ENCODE data around the gene NUP160.
"Not testable (repeated sequence)": the region's sequence is repeated elsewhere in the genome, so short reads cannot be mapped to it uniquely, and the experiment has no call there.

Gene NUP160

DNA sequence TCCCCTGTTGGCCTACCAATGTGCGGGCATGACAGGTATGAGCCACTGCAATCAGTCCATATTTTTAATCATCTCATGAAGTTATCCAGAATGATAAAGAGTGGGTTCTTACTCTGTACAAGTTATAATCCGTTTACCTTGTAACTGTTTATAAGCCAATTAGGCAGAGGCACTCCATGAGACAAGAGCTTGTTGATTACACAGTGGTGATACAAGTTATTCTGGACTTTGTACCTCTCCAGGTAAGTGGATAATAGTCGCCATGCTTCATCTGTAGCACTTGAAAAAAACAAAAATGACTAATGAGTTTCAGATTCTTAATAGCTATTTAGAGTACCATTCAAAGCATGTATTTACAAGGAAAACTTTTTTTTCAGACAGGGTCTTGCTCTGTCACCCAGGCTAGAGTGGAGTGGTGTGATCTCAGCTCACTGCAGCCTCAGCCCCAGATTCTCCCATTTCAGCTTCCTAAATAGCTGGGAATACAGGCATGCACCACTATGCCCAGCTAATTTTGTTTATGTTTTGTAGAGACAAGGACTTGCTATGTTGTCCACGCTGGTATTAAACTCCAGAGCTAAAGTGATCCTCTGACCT, 63.3 kb downstream of the NUP160 start:
- no peak for DNase-seq

DNA sequence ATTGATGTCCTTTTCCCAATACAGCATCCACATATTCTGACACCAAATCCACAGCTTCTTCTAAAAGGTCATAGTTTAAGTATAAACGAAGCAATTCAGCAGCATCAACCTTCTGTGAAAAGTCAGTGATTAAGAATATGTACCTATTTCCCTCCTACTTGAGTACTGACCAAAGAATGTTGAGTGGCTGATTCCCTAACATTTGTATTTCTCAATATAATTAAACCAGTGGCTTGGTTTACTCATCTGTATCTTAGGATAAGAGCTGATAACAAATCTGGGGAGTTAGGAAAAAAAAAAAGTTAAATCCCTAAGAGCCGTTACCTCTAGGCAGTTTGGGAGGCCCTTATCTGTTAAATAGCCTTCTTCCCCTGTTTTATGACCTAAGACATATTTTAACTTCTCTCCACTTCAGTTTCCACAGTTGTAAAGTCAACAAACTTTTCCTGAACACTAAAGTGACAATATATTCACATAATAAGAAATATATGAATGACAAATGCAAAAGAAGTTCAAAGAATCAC, 65.0 kb downstream of the NUP160 start:
- no peak for DNase-seq

DNA sequence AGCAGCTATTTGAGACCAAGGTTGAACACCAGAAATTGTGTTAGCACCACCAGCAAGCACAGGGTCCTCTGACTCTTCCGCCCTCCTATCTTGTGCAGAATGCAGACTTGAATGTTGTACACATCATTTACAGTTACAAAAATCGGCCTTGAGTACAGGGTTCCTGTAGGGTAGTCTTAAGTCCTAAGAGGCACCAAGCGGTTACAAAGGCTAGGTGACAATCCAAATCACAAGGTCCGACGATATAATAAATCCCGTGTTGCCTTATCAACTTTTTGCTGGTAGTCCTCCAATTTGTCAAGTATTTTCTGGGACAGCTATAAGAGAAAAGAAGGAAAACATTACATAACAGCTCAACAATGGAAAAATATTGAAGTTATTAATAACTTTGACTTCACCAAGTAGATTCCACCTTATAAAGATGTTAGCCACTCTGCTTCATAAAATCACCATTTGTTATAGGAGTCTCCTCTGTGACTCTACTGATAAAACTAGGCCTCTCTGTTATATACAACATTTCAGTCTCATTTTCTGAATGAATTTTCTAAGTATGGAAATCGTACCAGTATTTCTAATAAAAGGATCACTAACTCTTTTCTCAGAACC, 69.2 kb downstream of the NUP160 start:
- DNase-seq, result no peak

DNA sequence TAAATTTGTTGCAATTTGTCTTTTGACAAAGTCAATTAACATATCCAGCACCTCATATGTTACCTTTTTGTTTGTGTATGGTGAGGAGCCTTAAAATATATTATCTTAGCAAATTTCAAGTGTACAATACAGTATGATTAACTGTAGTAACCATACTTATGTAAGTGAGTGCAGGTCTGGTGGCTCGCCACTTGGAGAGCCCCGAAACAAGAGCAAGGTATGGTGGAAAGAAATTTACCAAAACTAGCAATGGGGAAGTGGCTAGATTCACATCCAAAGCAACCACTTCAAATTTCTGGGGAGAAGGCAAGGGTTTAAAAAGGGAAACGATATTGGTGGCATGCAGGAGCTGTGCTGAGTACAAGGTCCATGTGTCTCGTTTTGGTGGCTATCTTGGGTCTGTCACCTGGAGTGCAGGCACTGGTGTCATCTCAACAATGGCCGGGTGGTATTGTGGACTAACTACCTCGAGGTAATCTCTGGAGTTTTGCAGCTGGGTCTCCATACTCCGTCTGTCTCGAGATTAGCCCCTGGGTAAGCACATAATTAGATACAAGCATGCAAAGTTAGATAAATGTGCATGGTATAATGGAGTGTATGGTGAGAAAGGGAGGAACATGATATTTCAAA, 72.8 kb downstream of the NUP160 start:
- no peak for DNase-seq

- peak; percentile 22 for DNase-seq
Measured at GRCh38 chr11:47773882-47774281, 74.3 kb downstream of the NUP160 start.

DNA sequence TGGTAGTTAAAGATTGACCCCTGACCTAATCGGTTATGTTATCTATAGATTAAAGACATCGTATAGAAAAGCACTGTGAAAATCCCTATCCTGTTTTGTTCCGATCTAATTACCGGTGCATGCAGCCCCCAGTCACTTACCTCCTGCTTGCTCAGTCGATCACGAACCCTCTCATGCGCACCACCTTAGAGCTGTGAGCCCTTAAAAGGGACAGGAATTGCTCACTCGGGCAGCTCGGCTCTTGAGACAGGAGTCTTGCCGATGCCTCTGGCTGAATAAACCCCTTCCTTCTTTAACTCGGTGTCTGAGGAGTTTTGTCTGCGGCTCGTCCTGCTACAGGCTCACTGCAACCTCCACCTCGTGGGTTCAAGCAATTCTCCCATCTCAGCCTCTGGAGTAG, 78.6 kb downstream of the NUP160 start:
- not testable (repeated sequence) for DNase-seq

- DNase-seq, result peak; percentile 78
Measured at GRCh38 chr11:47768101-47768612, 80.0 kb downstream of the NUP160 start.

DNA sequence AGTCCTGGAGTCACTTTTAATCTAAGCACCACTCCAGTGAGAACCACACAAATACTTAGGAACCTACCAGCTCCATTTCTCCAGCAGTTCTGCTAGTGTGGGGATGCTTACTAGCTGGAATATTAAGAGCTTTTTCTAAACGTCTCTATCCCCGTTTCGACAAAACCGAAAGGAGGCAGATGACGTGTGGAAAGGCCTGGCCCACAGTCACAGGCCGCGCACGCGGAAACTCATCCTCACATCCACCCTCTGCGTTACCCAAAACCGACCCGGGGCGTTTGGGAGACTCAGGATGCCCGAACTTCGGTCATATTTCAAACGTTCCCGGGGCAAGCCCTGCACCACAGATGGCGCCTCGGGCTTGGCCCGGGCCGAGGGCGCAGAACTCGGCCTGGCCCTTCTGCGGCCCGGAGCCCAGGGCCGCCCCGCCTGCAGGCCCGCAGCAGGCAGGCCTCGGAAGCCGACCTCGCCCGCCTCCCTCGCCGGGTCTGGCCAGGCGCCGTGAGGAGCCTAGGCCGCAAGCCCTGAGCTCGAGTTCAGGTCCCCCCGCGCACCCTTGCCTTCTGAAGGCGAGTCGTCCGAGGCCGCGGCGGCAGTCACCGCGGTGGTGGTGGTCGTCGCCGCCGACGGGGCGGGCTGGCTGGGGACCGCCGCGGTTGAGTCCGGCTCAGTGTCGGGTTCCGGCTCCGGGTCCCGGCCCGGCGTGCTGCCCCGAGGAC, 81.5 kb downstream of the NUP160 start:
- peak; percentile 91 for DNase-seq

DNA sequence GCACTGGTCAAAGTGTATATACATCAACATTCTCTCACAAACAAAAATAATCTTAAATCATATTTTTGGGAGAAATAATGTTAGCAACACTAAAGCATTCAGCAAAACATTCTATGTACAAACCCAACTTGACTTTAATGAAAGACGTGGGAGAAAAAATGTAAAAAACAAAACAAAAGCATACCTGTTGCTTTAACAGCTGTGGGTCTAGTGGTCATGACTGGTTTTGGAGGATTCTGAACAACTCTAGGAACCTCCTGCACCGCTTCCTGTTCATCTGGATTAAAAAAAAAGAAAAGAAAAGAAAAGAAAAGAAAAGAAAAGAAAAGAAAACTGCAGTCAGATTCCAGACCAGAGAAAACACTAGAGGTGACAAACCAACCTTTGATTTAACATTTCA, 83.1 kb downstream of the NUP160 start:
- DNase-seq, result no peak

DNA sequence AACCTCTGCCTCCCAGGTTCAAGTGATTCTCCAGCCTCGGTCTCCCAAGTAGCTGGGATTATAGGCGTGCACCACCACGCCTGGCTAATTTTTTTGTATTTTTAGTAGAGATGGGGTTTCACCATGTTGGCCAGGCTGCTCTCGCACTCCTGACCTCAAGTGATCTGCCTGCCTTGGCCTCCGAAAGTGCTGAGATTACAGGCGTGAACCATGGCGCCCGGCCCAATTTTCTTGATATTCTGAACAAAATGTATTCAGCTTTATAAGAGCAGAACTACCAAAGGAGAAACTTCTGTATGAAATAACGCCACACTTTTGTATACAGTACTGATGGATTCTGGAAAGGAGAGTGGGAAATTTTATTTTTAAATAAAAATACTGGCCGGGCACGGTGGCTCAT, 88.9 kb downstream of the NUP160 start:
- DNase-seq, result not testable (repeated sequence)

GRCh38 chr11:47756208-47756607, 91.9 kb downstream of the NUP160 start:
- no peak for DNase-seq

- no peak for DNase-seq
Measured at GRCh38 chr11:47750725-47751124, 97.4 kb downstream of the NUP160 start.

- DNase-seq, result not testable (repeated sequence)
Measured at GRCh38 chr11:47742494-47742893, 105.7 kb downstream of the NUP160 start.

GRCh38 chr11:47737817-47738216, 110.3 kb downstream of the NUP160 start:
- DNase-seq, result not testable (repeated sequence)

DNA sequence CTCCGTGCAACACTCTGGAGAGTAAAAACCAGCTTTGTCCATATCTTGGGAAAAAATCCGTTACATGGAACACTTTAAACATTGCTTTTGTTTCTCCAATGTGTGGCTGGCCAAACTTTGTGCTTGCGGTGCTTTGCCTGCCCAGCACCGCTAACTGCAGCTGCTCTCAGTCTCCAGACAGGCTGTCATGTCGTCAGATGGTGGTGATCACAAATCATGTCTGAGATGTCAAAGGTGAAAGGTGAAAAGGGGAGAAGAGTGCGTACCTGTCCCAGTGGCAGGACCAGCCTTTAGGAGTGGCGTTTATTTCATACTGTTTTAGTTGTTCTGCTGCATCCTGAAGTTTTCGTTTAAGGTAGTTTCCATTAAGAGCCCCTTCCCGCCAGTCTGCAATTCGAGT, 115.9 kb downstream of the NUP160 start:
- no peak for DNase-seq

DNA sequence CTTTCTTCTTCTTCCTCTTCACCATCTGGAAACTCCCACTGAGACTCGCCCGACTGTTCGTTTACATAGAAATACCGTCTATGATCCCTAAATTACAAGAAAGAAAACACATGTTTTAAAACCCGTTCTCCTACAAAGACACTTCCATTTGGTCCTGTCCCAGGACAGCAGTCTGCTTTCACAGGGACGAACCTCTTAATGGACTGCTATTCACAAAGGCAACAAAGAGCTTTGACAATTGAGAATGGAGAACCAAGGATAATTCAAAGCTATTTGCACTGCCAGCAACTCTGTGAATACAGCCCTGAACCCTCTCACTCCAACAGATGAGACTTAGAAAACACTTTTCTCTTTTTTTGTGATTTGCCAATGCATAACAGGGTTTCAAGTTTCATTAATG, 116.7 kb downstream of the NUP160 start:
- no peak for DNase-seq

Data from suppressor macrophage treated with lipopolysaccharide for 4 hours (primary cell).